BLaER1 treated with 17β-estradiol and CSF1 and Interleukin-3, amounts not matched to agents 10 nM and 100 nM (cell line): ENCODE measurements around the gene TYRP1.

Experiments
- H3K27ac ChIP-seq, 11 experiments: shearing (Covaris generic); formaldehyde crosslinking; 2 replicates each; pipeline ENCODE4 v1.8.1; 2022
- H3K27me3 ChIP-seq, 11 experiments: shearing (Covaris generic); formaldehyde crosslinking; 2 replicates each; pipeline ENCODE4 v1.8.1; 2022
- H3K36me3 ChIP-seq, 11 experiments: shearing (Covaris generic); formaldehyde crosslinking; 2 replicates each; pipeline ENCODE4 v1.8.1; 2022
- H3K4me1 ChIP-seq, 10 experiments: shearing (Covaris generic); formaldehyde crosslinking; 2 replicates each; pipeline ENCODE4 v1.8.1; 2022
- H3K4me2 ChIP-seq, 11 experiments: shearing (Covaris generic); formaldehyde crosslinking; 2 replicates each; pipeline ENCODE4 v1.8.1; 2022
- H3K4me3 ChIP-seq, 10 experiments: shearing (Covaris generic); formaldehyde crosslinking; 2 replicates each; pipeline ENCODE4 v1.8.1; 2022
- H3K9ac ChIP-seq, 11 experiments: shearing (Covaris generic); formaldehyde crosslinking; 2 replicates each; pipeline ENCODE4 v1.8.1; 2022
- H3K9me3 ChIP-seq, 11 experiments: shearing (Covaris generic); formaldehyde crosslinking; replicated peaks in 1 of 11; 2 replicates each; pipeline ENCODE4 v1.8.1; 2022
- H4K20me1 ChIP-seq, 11 experiments: shearing (Covaris generic); formaldehyde crosslinking; 2 replicates each; pipeline ENCODE4 v1.8.1; 2022
- Cebpa-rat ChIP-seq, 11 experiments: shearing (Covaris generic); IDR thresholded peaks; 2 replicates each; pipeline ENCODE4 v1.8.1; 2022

Gene TYRP1, protein sequence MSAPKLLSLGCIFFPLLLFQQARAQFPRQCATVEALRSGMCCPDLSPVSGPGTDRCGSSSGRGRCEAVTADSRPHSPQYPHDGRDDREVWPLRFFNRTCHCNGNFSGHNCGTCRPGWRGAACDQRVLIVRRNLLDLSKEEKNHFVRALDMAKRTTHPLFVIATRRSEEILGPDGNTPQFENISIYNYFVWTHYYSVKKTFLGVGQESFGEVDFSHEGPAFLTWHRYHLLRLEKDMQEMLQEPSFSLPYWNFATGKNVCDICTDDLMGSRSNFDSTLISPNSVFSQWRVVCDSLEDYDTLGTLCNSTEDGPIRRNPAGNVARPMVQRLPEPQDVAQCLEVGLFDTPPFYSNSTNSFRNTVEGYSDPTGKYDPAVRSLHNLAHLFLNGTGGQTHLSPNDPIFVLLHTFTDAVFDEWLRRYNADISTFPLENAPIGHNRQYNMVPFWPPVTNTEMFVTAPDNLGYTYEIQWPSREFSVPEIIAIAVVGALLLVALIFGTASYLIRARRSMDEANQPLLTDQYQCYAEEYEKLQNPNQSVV

DNA sequence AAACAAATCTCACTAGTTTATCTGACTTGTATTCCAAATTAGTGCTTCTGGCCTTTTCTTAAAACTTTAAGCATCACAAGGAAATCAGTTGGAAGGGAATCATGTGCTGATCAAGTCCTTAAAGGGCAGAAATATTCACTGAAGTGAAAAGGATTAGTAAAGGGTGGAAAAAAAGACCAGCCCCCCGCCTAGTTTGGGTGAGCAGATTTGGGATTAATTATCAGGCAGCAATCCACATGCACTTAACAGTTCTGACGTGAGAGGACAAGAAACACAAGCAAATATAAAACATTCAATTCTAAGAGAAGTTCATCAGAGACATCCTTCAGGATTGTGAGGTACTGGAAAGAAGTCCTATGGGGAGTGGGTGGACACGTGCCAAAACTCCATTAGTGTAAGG is at the start of gene TYRP1:
Gene TYRP1, plus strand, starts transcription at position 245 of the 400 bp plus-strand sequence. CDS start 612 bp downstream, outside the sequence.
- Histone ChIP-seq H3K36me3 (no peaks in the 10 kb centered on the region), H4K20me1 (no peaks in the 10 kb centered on the region)

DNA sequence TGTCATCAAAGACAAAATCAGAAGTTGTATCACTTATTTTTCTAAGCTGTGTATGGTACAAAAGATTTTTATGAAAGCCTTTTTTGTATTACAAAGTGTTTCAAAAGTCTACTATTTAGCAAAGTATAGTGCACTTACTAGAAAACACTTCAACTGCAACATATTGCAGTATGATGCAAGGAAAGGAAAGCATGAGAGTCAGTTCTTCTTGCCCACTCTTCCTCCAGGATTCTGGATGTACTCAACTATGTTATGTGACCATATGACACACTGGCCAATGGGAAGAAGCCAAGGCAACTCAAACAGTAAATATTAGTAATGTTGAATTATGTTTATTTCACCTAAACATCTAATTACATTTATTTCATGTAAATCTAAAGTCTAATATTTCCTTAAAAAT is 49.5 kb upstream of the TYRP1 start:
- Histone ChIP-seq H3K36me3 (no peaks in the 10 kb centered on the region), H3K4me1 (peaks cover 0 to 5% (median 2%) of the 10 kb centered on the region in 10 experiments; a peak in 9 of 20 replicates), H3K27ac (no peak overlapping the region), H3K27me3 (no peaks in the 10 kb centered on the region), H3K9ac (no peak overlapping the region), H3K4me3 (no peak overlapping the region), H3K9me3 (no peaks in the 10 kb centered on the region), H3K4me2 (no peak overlapping the region), H4K20me1 (no peaks in the 10 kb centered on the region)
- TF ChIP-seq Cebpa-rat (IDR thresholded peaks at IDR 0.05) = no peak

More for the DNA sequence above, at the start of gene TYRP1:
- Histone ChIP-seq H3K4me2 (no peak within 1 kb of the TSS), H3K9me3 (no peaks in the 10 kb centered on the region), H3K27ac (no peak within 1 kb of the TSS), H3K4me1 (peaks cover 0 to 18% (median 2%) of the 10 kb centered on the region in 10 experiments; a peak in 9 of 20 replicates), H3K4me3 (no peak within 1 kb of the TSS), H3K27me3 (no peaks in the 10 kb centered on the region), H3K9ac (no peak within 1 kb of the TSS)
- no peak for TF ChIP-seq Cebpa-rat (IDR thresholded peaks at IDR 0.05)

DNA sequence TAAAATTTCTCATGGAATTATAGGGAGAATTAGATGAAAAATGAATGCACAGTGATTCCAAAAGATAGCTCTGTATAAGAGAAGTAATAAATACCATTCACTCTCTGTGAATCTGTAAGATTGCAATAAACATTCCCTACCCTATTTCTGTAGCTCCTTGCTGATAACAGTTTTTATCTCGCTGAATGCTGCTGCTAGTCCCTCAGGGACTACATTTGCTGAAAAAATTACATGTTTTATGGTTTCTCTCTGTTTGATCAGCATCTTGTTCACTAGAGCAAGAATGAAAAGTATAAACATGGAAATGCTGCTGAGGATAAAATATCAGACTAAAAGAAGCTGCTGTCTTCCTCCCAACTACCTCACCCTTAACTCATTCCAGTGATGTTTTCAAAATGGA is 44.3 kb upstream of the TYRP1 start:
- H3K4me3 ChIP-seq = no peak overlapping the region
- H3K9ac ChIP-seq = no peak overlapping the region
- TF ChIP-seq Cebpa-rat (IDR thresholded peaks at IDR 0.05) = no peak
- H4K20me1 ChIP-seq = no peaks in the 10 kb centered on the region
- H3K27ac ChIP-seq = no peak overlapping the region
- H3K4me1 ChIP-seq = peaks cover 0 to 14% (median 10%) of the 10 kb centered on the region in 10 experiments; a peak in 9 of 20 replicates
- peak overlapping the region in 6 of 11 experiments; percentile 4 to 54 (median 34); a peak in 9 of 22 replicates for H3K4me2 ChIP-seq
- no peaks in the 10 kb centered on the region for H3K9me3 ChIP-seq
- H3K36me3 ChIP-seq = no peaks in the 10 kb centered on the region
- H3K27me3 ChIP-seq = no peaks in the 10 kb centered on the region

DNA sequence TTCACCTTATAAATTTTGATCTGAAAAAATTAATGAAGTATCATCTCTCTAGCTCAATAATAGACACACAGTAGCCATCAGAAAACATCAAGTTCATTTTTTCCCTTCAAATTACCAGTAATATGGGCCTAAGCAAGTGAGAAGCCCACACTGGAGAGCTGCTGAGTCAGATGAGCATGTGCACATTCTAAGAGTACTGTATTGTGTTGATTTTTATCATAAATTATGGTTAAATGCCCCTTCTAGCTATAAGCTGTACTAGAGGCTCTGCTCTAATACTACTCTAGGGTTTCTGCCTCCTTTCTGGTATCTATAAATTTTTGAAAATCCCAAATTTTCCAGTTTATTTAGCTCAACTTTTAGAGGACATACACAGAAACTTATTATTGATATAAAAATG is 42.1 kb upstream of the TYRP1 start:
- Histone ChIP-seq H3K9ac (no peak overlapping the region), H4K20me1 (no peaks in the 10 kb centered on the region), H3K4me2 (no peak overlapping the region), H3K9me3 (no peaks in the 10 kb centered on the region), H3K27ac (no peak overlapping the region), H3K4me3 (no peak overlapping the region), H3K4me1 (peaks cover 0 to 14% (median 10%) of the 10 kb centered on the region in 10 experiments; a peak in 9 of 20 replicates), H3K27me3 (no peaks in the 10 kb centered on the region), H3K36me3 (no peaks in the 10 kb centered on the region)
- TF ChIP-seq Cebpa-rat (IDR thresholded peaks at IDR 0.05) = no peak

DNA sequence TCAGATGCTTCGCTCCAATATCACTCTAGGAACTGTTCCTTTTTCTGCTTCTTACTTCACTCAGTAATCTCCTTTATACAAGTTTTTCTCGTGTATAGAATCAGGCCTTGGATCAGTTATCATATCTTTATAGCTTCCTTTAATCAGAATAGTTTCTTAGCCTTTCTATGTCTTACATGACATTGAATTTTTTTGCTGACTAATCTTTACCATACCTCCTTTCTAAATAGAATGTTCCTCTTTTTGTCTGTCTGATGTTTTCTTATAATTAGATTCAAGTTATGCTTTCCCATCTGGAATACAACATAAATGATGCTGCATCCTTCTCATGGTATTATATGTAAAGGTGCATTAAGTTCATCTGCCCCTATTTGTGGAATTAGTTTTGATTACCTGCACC is 40.2 kb upstream of the TYRP1 start:
- Histone ChIP-seq H3K9ac (no peak overlapping the region), H3K4me2 (no peak overlapping the region), H3K27me3 (no peaks in the 10 kb centered on the region), H3K4me3 (no peak overlapping the region), H3K36me3 (no peaks in the 10 kb centered on the region), H4K20me1 (no peaks in the 10 kb centered on the region), H3K9me3 (peaks cover 3 to 8% (median 6%) of the 10 kb centered on the region in 11 experiments; a peak in 18 of 22 replicates), H3K27ac (no peak overlapping the region), H3K4me1 (peaks cover 0 to 14% (median 10%) of the 10 kb centered on the region in 10 experiments; a peak in 9 of 20 replicates)
- no peak for TF ChIP-seq Cebpa-rat (IDR thresholded peaks at IDR 0.05)

DNA sequence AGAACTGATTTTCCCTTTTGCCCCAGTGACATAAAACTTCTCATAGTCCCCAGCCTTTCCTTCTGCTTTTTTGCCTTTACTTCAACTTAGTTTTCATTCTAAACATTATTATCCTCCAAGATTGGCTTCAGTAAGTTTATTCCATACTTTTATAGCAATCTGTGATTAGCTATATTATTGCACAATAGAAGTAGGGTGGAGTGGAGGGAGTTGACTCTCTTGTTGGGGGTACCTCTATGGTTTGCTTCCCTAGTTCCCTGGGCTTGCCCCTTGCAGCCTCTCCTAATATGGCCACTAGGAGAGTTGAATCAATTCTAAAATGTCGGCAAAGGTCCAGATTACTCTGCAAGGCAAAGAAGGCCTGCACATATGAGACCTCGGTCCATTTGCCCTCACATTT is 36.4 kb upstream of the TYRP1 start:
- Histone ChIP-seq H3K9me3 (peaks cover 11 to 22% (median 18%) of the 10 kb centered on the region in 11 experiments; a peak in 19 of 22 replicates), H3K4me3 (no peak overlapping the region), H4K20me1 (no peaks in the 10 kb centered on the region), H3K27ac (no peak overlapping the region), H3K4me1 (no peaks in the 10 kb centered on the region), H3K9ac (no peak overlapping the region), H3K36me3 (no peaks in the 10 kb centered on the region), H3K27me3 (no peaks in the 10 kb centered on the region), H3K4me2 (no peak overlapping the region)
- TF ChIP-seq Cebpa-rat (IDR thresholded peaks at IDR 0.05) = peak in 1 of 11 experiments; percentile 69; a peak in 2 of 22 replicates

DNA sequence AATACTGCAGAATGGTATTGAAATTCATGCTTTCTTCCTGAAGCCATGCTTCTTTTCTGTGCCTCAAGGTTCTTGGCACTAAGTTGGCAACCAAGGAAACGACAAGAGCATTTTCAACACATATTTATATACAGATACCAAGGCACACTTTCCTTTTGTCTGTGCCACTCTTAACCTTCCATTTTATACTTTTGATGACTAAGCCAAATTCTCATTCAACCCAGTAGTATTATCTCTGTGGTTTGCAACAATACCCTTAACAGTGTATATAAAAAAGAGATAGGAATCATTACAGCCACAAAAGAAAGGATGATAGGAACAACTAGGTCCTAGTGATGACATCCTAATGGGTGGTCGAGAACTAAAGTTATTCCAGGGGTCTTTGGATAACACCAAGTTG is 36.0 kb upstream of the TYRP1 start:
- Histone ChIP-seq H3K27me3 (no peaks in the 10 kb centered on the region), H3K9ac (no peak overlapping the region), H4K20me1 (no peaks in the 10 kb centered on the region), H3K9me3 (peaks cover 11 to 22% (median 18%) of the 10 kb centered on the region in 11 experiments; a peak in 19 of 22 replicates), H3K4me3 (no peak overlapping the region), H3K4me1 (no peaks in the 10 kb centered on the region), H3K4me2 (no peak overlapping the region), H3K27ac (no peak overlapping the region), H3K36me3 (no peaks in the 10 kb centered on the region)
- no peak for TF ChIP-seq Cebpa-rat (IDR thresholded peaks at IDR 0.05)

DNA sequence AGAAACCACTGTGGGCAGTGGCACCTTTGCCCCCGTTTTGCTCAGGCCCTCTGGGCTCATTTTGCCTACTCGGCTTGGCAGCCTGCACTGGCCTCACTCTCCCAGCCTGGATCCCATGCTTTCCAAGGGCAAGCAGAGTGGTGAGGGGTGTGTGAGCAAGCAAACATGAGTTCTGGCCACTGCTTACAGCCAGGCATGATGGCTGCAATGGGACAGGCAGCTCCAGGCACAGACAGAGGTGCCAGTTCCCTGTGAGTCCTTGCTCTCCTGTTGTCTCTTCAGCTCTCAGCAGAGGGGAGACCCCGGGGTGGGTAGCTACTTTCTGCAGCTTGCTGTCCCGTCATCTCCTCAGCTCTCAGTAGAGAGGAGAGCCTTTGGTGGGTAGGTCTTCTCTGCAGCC is 35.2 kb upstream of the TYRP1 start:
- Histone ChIP-seq H3K4me3 (no peak overlapping the region), H3K4me1 (no peaks in the 10 kb centered on the region)

DNA sequence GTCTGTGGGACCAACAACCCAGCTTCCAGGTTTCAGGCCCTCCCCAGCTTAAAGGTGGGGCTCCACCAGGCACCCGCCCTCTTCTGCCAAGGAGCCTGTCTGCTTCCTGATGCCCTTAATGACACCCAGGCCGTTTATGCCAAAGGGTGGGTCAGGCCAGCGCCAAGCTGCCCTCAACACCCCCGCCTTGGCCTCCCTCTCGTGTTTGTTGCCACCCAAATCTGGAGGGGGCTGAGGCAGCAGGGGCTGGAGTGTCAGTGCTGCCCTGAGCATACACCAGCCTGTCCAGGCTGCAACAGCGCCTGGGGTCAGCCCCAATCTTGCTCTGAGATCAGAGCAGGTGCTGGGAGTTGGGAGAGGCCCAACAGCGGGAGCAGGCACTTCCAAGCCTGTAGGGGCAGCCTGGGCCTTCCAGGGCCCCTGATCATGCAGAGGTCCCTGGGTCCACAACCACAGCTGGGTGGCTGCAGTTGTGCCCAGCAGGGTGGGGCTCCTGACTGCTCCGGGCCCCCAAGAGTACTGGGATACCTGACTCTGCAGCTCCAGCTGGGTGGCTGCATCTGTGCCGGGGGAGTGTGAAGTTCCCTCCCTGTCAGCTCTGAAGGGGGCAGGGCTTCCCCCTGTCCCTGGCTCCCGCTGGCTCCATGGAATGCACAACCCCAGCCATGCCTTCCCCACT is 34.5 kb upstream of the TYRP1 start:
- Histone ChIP-seq H3K9me3 (peaks cover 11 to 22% (median 18%) of the 10 kb centered on the region in 11 experiments; a peak in 19 of 22 replicates), H3K27ac (no peak overlapping the region), H3K4me2 (no peak overlapping the region), H3K4me3 (no peak overlapping the region), H4K20me1 (no peaks in the 10 kb centered on the region), H3K9ac (no peak overlapping the region), H3K36me3 (no peaks in the 10 kb centered on the region), H3K4me1 (no peaks in the 10 kb centered on the region), H3K27me3 (no peaks in the 10 kb centered on the region)
- TF ChIP-seq Cebpa-rat (IDR thresholded peaks at IDR 0.05) = no peak

More for the DNA sequence above, 35.2 kb upstream of the TYRP1 start:
- Histone ChIP-seq H3K9ac (no peak overlapping the region), H4K20me1 (no peaks in the 10 kb centered on the region), H3K27ac (no peak overlapping the region), H3K4me2 (no peak overlapping the region), H3K9me3 (peaks cover 11 to 22% (median 18%) of the 10 kb centered on the region in 11 experiments; a peak in 19 of 22 replicates), H3K36me3 (no peaks in the 10 kb centered on the region), H3K27me3 (no peaks in the 10 kb centered on the region)
- TF ChIP-seq Cebpa-rat (IDR thresholded peaks at IDR 0.05) = no peak
